ENCODE results near the gene SMIM20.

- TF ChIP-seq CTCF (conservative IDR thresholded peaks at IDR 0.05; ENCODE audit: low read length) (no peak), EZH2phosphoT487 (IDR thresholded peaks at IDR 0.05; ENCODE audit: borderline replicate concordance, low read depth, low read length) (no peak)
These were observed 791 bp downstream of the SMIM20 start for GRCh38 chr4:25914670-25915352.
